ENCODE data around the gene PACS2. TPM values are rescaled to one million over a fixed set of nuclear protein-coding genes. Genes with fewer than 3 reads are reported as not detected.

Gene PACS2
- total RNA-seq, 3 donors from 2014 or later: 46.0 to 70.9 (median 67.8) TPM

- no peaks in the 10 kb centered on the region for H3K9me3 ChIP-seq
- H3K27ac ChIP-seq: no peak overlapping the region
- no peak overlapping the region for H3K4me3 ChIP-seq
- TF ChIP-seq CTCF (IDR thresholded peaks at IDR 0.05) (no peak), POLR2A (IDR thresholded peaks at IDR 0.05) (no peak), POLR2AphosphoS5 (IDR thresholded peaks at IDR 0.05) (no peak)
- no peaks in the 10 kb centered on the region for H3K36me3 ChIP-seq
- no peak for DNase-seq (ENCODE audit: low spot score in 2 of 2)
- H3K27me3 ChIP-seq: no peaks in the 10 kb centered on the region
- intact Hi-C loops (cut with DNase I; ENCODE audit: low total_unique reads): no loop called here
- no peaks in the 10 kb centered on the region for H3K4me1 ChIP-seq
These were observed 9.2 kb upstream of the PACS2 start for GRCh38 chr14:105305345-105305744.

GRCh38 chr14:105305791-105306190, 8.8 kb upstream of the PACS2 start:
- H3K36me3 ChIP-seq: no peaks in the 10 kb centered on the region
- DNase-seq (ENCODE audit: low spot score in 2 of 2): no peak
- no peak for TF ChIP-seq POLR2AphosphoS5 (IDR thresholded peaks at IDR 0.05)
- TF ChIP-seq POLR2A (IDR thresholded peaks at IDR 0.05): no peak
- no peak for TF ChIP-seq CTCF (IDR thresholded peaks at IDR 0.05)
- H3K27ac ChIP-seq: no peak overlapping the region
- H3K9me3 ChIP-seq: no peaks in the 10 kb centered on the region
- H3K4me1 ChIP-seq: no peaks in the 10 kb centered on the region
- intact Hi-C loops (cut with DNase I; ENCODE audit: low total_unique reads): no loop called here
- H3K4me3 ChIP-seq: no peak overlapping the region
- no peaks in the 10 kb centered on the region for H3K27me3 ChIP-seq

- Histone ChIP-seq H3K27me3 (no peaks in the 10 kb centered on the region), H3K36me3 (no peaks in the 10 kb centered on the region), H3K27ac (no peak overlapping the region), H3K9me3 (no peaks in the 10 kb centered on the region), H3K4me3 (no peak overlapping the region), H3K4me1 (no peaks in the 10 kb centered on the region)
- no peak for TF ChIP-seq CTCF (IDR thresholded peaks at IDR 0.05)
- no peak for TF ChIP-seq POLR2AphosphoS5 (IDR thresholded peaks at IDR 0.05)
- no peak for TF ChIP-seq POLR2A (IDR thresholded peaks at IDR 0.05)
- DNase-seq (ENCODE audit: low spot score in 2 of 2): no peak
- intact Hi-C loops (cut with DNase I; ENCODE audit: low total_unique reads): no loop called here
These were observed 7.4 kb upstream of the PACS2 start for GRCh38 chr14:105307052-105307727.

GRCh38 chr14:105309371-105309770, 5.2 kb upstream of the PACS2 start:
- no peak for DNase-seq (ENCODE audit: low spot score in 2 of 2)
- Histone ChIP-seq H3K4me3 (no peak overlapping the region), H3K27me3 (no peaks in the 10 kb centered on the region), H3K27ac (no peak overlapping the region), H3K4me1 (no peaks in the 10 kb centered on the region), H3K36me3 (no peaks in the 10 kb centered on the region), H3K9me3 (no peaks in the 10 kb centered on the region)
- no peak for TF ChIP-seq POLR2A (IDR thresholded peaks at IDR 0.05)
- TF ChIP-seq POLR2AphosphoS5 (IDR thresholded peaks at IDR 0.05): no peak
- no peak for TF ChIP-seq CTCF (IDR thresholded peaks at IDR 0.05)
- intact Hi-C loops (cut with DNase I; ENCODE audit: low total_unique reads): no loop called here

GRCh38 chr14:105311838-105312237, 2.7 kb upstream of the PACS2 start:
- TF ChIP-seq POLR2A (IDR thresholded peaks at IDR 0.05): no peak
- TF ChIP-seq CTCF (IDR thresholded peaks at IDR 0.05): no peak
- Histone ChIP-seq H3K4me1 (peaks cover 6 to 13% of the 10 kb centered on the region in 2 donors), H3K4me3 (no peak overlapping the region), H3K27ac (no peak overlapping the region), H3K9me3 (no peaks in the 10 kb centered on the region), H3K36me3 (no peaks in the 10 kb centered on the region), H3K27me3 (no peaks in the 10 kb centered on the region)
- no peak for DNase-seq (ENCODE audit: low spot score in 2 of 2)
- intact Hi-C loops (cut with DNase I; ENCODE audit: low total_unique reads): loop anchor here (10.0 kb wide), 1 partner anchor 67 kb away; the partner anchor contains the start of gene BTBD6

Measured in breast epithelium (tissue), 4 donors.